ENCODE data around the gene KDM5B. TPM values are rescaled to one million over a fixed set of nuclear protein-coding genes. Genes with fewer than 3 reads are reported as not detected.

Gene KDM5B
- total RNA-seq, 1 experiment from 2014 or later = 44.6 TPM

DNA sequence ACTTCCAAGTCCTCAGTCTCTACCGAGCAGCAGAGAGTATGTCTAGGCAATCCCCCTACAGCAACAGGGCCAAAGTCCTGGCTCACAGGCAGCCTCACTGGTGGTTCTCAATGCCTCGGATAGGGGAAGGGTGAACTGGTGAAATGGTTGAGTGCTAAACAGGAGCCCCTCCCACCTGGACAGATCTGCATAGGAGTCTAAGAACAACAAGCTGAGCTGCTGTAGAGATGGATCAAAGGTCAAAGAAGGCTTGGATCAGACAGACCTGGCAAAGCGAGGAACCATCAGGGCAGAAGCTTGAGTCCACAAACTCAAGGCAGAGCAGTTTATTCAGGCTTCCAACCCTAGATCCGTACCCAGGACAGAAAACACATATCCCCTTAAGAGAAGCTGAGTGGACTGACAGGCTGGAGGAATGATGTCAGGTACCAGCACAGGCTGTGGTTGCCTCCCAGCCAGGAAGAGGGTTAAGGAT lies 49.0 kb upstream of the KDM5B start:
- CTCF ChIA-PET = no interaction called here
- no peak for DNase-seq (ENCODE audit: low read depth, low spot score)

More for the DNA sequence above, 49.0 kb upstream of the KDM5B start:
- Histone ChIP-seq H3K9ac (ENCODE audit: low read length) (no peak overlapping the region), H3K27me3 (ENCODE audit: insufficient read depth, low read length) (no peaks in the 10 kb centered on the region), H2AFZ (ENCODE audit: low read depth, low read length, poor library complexity, severe bottlenecking) (no peak overlapping the region), H3K9me3 (ENCODE audit: control insufficient read depth in 1 of 2, insufficient read depth in 1 of 2, low read depth in 1 of 2, low read length in 2 of 2) (no peaks in the 10 kb centered on the region), H3K4me2 (ENCODE audit: low read length) (no peak overlapping the region), H3K4me1 (ENCODE audit: control insufficient read depth in 1 of 2, insufficient read depth in 2 of 2, low read length in 2 of 2) (peaks cover 6 to 14% of the 10 kb centered on the region in 2 experiments; a peak in 3 of 4 replicates), H3K36me3 (ENCODE audit: control insufficient read depth in 1 of 2, insufficient read depth in 2 of 2, low read length in 2 of 2) (no peaks in the 10 kb centered on the region), H3K4me3 (replicated peaks in 1 of 2; ENCODE audit: low read depth in 1 of 2, low read length in 2 of 2) (no peak overlapping the region), H3K27ac (ENCODE audit: low read depth, low read length) (no peak overlapping the region), H4K20me1 (ENCODE audit: insufficient read depth) (no peaks in the 10 kb centered on the region), H3K79me2 (ENCODE audit: insufficient read depth, low read length) (no peaks in the 10 kb centered on the region), H3K9me2 (ENCODE audit: insufficient read depth) (no peaks in the 10 kb centered on the region)
- POLR2A ChIA-PET = no interaction called here
- no peak for ATAC-seq
- intact Hi-C loops (cut with micrococcal nuclease) = loop anchor here (5.0 kb wide), 1 partner anchor 530 kb away; no protein-coding TSS in a partner anchor
- no TSS peak for BruUV-seq (replicated peaks)
- RAD21 ChIA-PET (ENCODE audit: low non-redundant PET in 1 of 2, low total read pairs in 2 of 2, uncharacterized antibody in 2 of 2, unreplicated experiment in 2 of 2) = no interaction called here
- TF ChIP-seq EZH2 (IDR thresholded peaks at IDR 0.05) = no peak
- TF ChIP-seq, protein P1, sequence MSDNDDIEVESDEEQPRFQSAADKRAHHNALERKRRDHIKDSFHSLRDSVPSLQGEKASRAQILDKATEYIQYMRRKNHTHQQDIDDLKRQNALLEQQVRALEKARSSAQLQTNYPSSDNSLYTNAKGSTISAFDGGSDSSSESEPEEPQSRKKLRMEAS (IDR thresholded peaks at IDR 0.05) = no peak
- TF ChIP-seq, protein P2, sequence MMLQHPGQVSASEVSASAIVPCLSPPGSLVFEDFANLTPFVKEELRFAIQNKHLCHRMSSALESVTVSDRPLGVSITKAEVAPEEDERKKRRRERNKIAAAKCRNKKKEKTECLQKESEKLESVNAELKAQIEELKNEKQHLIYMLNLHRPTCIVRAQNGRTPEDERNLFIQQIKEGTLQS (IDR thresholded peaks at IDR 0.05) = no peak
- no peak for TF ChIP-seq SP1 (IDR thresholded peaks at IDR 0.05; ENCODE audit: low read depth)
- TF ChIP-seq POLR2A (IDR thresholded peaks at IDR 0.05; ENCODE audit: borderline replicate concordance, extremely low read depth, insufficient read depth, insufficient read length) = no peak
- no peak for TF ChIP-seq ZBTB33 (IDR thresholded peaks at IDR 0.05; ENCODE audit: extremely low read depth, insufficient replicate concordance, low read length)
- no peak for TF ChIP-seq FOSL1 (IDR thresholded peaks at IDR 0.05; ENCODE audit: low read depth)
- TF ChIP-seq ZFX (IDR thresholded peaks at IDR 0.05) = no peak
- no peak for TF ChIP-seq CBX3 (IDR thresholded peaks at IDR 0.05; ENCODE audit: low read depth)
- no peak for TF ChIP-seq REST (IDR thresholded peaks at IDR 0.05; ENCODE audit: low read depth)
- no peak for TF ChIP-seq SIN3A (IDR thresholded peaks at IDR 0.05; ENCODE audit: low read depth)
- no peak for TF ChIP-seq EGR1 (IDR thresholded peaks at IDR 0.05; ENCODE audit: low read depth)
- TF ChIP-seq SRF (IDR thresholded peaks at IDR 0.05; ENCODE audit: low read depth) = no peak
- TF ChIP-seq POLR2AphosphoS5 (IDR thresholded peaks at IDR 0.05; ENCODE audit: low read depth, low read length) = no peak
- TF ChIP-seq EZH2phosphoT487 (IDR thresholded peaks at IDR 0.05; ENCODE audit: borderline replicate concordance) = no peak
- TF ChIP-seq TCF7L2 (IDR thresholded peaks at IDR 0.05; ENCODE audit: borderline replicate concordance, extremely low read depth, insufficient read depth, insufficient read length) = no peak
- TF ChIP-seq, protein P3, sequence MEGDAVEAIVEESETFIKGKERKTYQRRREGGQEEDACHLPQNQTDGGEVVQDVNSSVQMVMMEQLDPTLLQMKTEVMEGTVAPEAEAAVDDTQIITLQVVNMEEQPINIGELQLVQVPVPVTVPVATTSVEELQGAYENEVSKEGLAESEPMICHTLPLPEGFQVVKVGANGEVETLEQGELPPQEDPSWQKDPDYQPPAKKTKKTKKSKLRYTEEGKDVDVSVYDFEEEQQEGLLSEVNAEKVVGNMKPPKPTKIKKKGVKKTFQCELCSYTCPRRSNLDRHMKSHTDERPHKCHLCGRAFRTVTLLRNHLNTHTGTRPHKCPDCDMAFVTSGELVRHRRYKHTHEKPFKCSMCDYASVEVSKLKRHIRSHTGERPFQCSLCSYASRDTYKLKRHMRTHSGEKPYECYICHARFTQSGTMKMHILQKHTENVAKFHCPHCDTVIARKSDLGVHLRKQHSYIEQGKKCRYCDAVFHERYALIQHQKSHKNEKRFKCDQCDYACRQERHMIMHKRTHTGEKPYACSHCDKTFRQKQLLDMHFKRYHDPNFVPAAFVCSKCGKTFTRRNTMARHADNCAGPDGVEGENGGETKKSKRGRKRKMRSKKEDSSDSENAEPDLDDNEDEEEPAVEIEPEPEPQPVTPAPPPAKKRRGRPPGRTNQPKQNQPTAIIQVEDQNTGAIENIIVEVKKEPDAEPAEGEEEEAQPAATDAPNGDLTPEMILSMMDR (IDR thresholded peaks at IDR 0.05 in 2 of 3, conservative IDR thresholded peaks at IDR 0.05 in 1 of 3; ENCODE audit: borderline replicate concordance in 1 of 3, insufficient read depth in 1 of 3, low read depth in 2 of 3, low read length in 2 of 3) = no peak
- no peak for TF ChIP-seq YY1 (IDR thresholded peaks at IDR 0.05; ENCODE audit: extremely low read depth, insufficient replicate concordance, low read depth, low read length)

Data from HCT116 (cell line).